ENCODE measurements around the gene CDC5L.

DNA sequence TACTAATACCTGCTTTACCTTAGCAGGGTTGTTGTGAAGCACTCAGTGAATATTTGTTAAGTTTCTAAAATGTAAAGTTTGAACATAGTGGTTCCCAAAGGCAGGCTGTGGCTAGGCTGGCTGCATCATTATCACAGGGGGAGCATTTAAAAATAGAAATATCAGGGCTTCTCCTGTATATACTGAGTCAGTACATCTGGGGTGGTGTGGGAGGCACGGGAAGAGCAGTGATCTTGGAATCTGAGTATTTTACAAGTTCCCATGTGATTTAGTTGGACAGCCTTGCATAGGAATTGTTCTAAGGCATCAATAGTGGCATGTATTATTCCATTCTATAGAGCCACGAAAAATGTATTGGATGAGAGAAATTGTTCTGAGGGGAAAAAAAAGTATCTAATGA, 8.0 kb downstream of the CDC5L start:
- TF ChIP-seq, protein P1, sequence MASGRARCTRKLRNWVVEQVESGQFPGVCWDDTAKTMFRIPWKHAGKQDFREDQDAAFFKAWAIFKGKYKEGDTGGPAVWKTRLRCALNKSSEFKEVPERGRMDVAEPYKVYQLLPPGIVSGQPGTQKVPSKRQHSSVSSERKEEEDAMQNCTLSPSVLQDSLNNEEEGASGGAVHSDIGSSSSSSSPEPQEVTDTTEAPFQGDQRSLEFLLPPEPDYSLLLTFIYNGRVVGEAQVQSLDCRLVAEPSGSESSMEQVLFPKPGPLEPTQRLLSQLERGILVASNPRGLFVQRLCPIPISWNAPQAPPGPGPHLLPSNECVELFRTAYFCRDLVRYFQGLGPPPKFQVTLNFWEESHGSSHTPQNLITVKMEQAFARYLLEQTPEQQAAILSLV (CRISPR knock-in tag; IDR thresholded peaks at IDR 0.05; ENCODE audit: borderline replicate concordance): no peak
- TF ChIP-seq, protein P2, sequence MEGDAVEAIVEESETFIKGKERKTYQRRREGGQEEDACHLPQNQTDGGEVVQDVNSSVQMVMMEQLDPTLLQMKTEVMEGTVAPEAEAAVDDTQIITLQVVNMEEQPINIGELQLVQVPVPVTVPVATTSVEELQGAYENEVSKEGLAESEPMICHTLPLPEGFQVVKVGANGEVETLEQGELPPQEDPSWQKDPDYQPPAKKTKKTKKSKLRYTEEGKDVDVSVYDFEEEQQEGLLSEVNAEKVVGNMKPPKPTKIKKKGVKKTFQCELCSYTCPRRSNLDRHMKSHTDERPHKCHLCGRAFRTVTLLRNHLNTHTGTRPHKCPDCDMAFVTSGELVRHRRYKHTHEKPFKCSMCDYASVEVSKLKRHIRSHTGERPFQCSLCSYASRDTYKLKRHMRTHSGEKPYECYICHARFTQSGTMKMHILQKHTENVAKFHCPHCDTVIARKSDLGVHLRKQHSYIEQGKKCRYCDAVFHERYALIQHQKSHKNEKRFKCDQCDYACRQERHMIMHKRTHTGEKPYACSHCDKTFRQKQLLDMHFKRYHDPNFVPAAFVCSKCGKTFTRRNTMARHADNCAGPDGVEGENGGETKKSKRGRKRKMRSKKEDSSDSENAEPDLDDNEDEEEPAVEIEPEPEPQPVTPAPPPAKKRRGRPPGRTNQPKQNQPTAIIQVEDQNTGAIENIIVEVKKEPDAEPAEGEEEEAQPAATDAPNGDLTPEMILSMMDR (CRISPR knock-in tag; IDR thresholded peaks at IDR 0.05): no peak
- TF ChIP-seq ZNF224 (CRISPR knock-in tag; IDR thresholded peaks at IDR 0.05): no peak
